Left colon (tissue), 2 donors: ENCODE measurements around the gene RAC3. TPM values are rescaled to one million over a fixed set of nuclear protein-coding genes. Genes with fewer than 3 reads are reported as not detected.

Experiments
- ATAC-seq: fragments of 200-7000 bp; cut with Tn5 transposase; one replicate; pipeline ENCODE4 v1.9.1; 2020; ENCODE audit warnings: mild to moderate bottlenecking, moderate library complexity
- DNase-seq, 2 donors: peaks; one replicate each; pipeline ENCODE4 v3.0.0-alpha.2; 2020
- intact Hi-C, 2 donors: fragments of 100-400 bp; cut with DNase I in 1 of 2; cut with micrococcal nuclease in 1 of 2; formaldehyde crosslinking; loops; one replicate each; pipeline versions ENCODE4 v1.11.2 to v1.14.0; 2022; cut with DNase I, micrococcal nuclease
- total RNA-seq, 2 donors: library from RNA; stranded (reverse); fragmentation: NEBNext Ultra II Directional; extraction: Animal tissue kit (Norgen Biotek cat#: 25700); gene quantifications; one replicate each; pipeline ENCODE4 v1.2.1, GENCODE V29; 2021
- donor health status: DM: no; HTN: no; CAD: no.
- donor health status: DM: yes; HTN: yes; CAD: no.

The RAC3 gene
- total RNA-seq, 2 donors from 2014 or later = 4.2 to 9.0 TPM

- DNase-seq = no peak
- no peak for ATAC-seq
- intact Hi-C loops = no loop called here
Measured at GRCh38 chr17:82010575-82011525, 20.6 kb upstream of the RAC3 start.

- intact Hi-C loops = no loop called here
- ATAC-seq (no peak), DNase-seq (no peak)
Measured at GRCh38 chr17:82011617-82012187, 19.8 kb upstream of the RAC3 start.

GRCh38 chr17:82012261-82012639 lies 19.2 kb upstream of the RAC3 start:
- ATAC-seq = no peak
- no peak for DNase-seq
- intact Hi-C loops = no loop called here

- DNase-seq (no peak), ATAC-seq (no peak)
- intact Hi-C loops = no loop called here
Measured at GRCh38 chr17:82012640-82013295, 18.7 kb upstream of the RAC3 start.

GRCh38 chr17:82013341-82013740 lies 18.1 kb upstream of the RAC3 start:
- DNase-seq (no peak), ATAC-seq (no peak)
- intact Hi-C loops = no loop called here

- intact Hi-C loops = no loop called here
- ATAC-seq (no peak), DNase-seq (no peak)
Measured at GRCh38 chr17:82013772-82014321, 17.6 kb upstream of the RAC3 start.

GRCh38 chr17:82014432-82014831 lies 17.0 kb upstream of the RAC3 start:
- no peak for DNase-seq
- ATAC-seq = peak; percentile 53
- intact Hi-C loops = no loop called here

- intact Hi-C loops = loop anchor here in 1 of 2 donors (5.0 kb wide), 1 partner anchor 48 kb away; no protein-coding TSS in a partner anchor
- ATAC-seq = no peak
- DNase-seq = no peak
Measured at GRCh38 chr17:82014971-82015310, 16.5 kb upstream of the RAC3 start.

- no peak for DNase-seq
- no peak for ATAC-seq
- intact Hi-C loops = loop anchor here in 1 of 2 donors (5.0 kb wide), 1 partner anchor 48 kb away; no protein-coding TSS in a partner anchor
Measured at GRCh38 chr17:82015311-82015971, 16.0 kb upstream of the RAC3 start.

- DNase-seq (no peak), ATAC-seq (no peak)
- intact Hi-C loops = loop anchor here in 1 of 2 donors (5.0 kb wide), 1 partner anchor 49 kb away; no protein-coding TSS in a partner anchor
Measured at GRCh38 chr17:82016061-82016874, 15.2 kb upstream of the RAC3 start.

- DNase-seq (no peak), ATAC-seq (no peak)
- intact Hi-C loops = loop anchor here in 1 of 2 donors (5.0 kb wide), 1 partner anchor 50 kb away; no protein-coding TSS in a partner anchor
Measured at GRCh38 chr17:82016875-82017459, 14.5 kb upstream of the RAC3 start.

GRCh38 chr17:82017612-82018151 lies 13.8 kb upstream of the RAC3 start:
- no peak for DNase-seq
- ATAC-seq = no peak
- intact Hi-C loops = loop anchor here in 1 of 2 donors (5.0 kb wide), 1 partner anchor 50 kb away; no protein-coding TSS in a partner anchor

- no peak for ATAC-seq
- intact Hi-C loops = loop anchor here in 1 of 2 donors (5.0 kb wide), 1 partner anchor 51 kb away; no protein-coding TSS in a partner anchor
Measured at GRCh38 chr17:82018152-82018988, 13.1 kb upstream of the RAC3 start.

GRCh38 chr17:82018989-82019689 lies 12.3 kb upstream of the RAC3 start:
- no peak for ATAC-seq
- intact Hi-C loops = loop anchor here in 1 of 2 donors (5.0 kb wide), 1 partner anchor 52 kb away; no protein-coding TSS in a partner anchor
- DNase-seq = no peak

More at GRCh38 chr17:82018152-82018988, 13.1 kb upstream of the RAC3 start:
- DNase-seq = no peak

GRCh38 chr17:82019690-82020571 lies 11.5 kb upstream of the RAC3 start:
- intact Hi-C loops = loop anchor here in 1 of 2 donors (5.0 kb wide), 1 partner anchor 53 kb away; no protein-coding TSS in a partner anchor
- peak; percentile 70 to 75 for DNase-seq
- peak; percentile 9 for ATAC-seq
